CD4-positive, alpha-beta T cell treated with Interleukin-4 for 1 hour (primary cell): ENCODE data around the gene GPR108.
"Not testable (repeated sequence)": the region's sequence is repeated elsewhere in the genome, so short reads cannot be mapped to it uniquely, and the experiment has no call there.

Experiments used
- DNase-seq, 2 donors: peaks; one replicate each; pipeline ENCODE4 v3.0.0-alpha.2; 2020 to 2022

GPR108 gene

GRCh38 chr19:6760606-6761005, 23.2 kb upstream of the GPR108 start:
- DNase-seq = no peak

- no peak for DNase-seq
Observed at GRCh38 chr19:6754653-6755463, 17.5 kb upstream of the GPR108 start.

GRCh38 chr19:6754136-6754535, 16.8 kb upstream of the GPR108 start:
- no peak for DNase-seq

- peak; percentile 85 to 88 for DNase-seq
Observed at GRCh38 chr19:6753178-6754031, 16.0 kb upstream of the GPR108 start.

GRCh38 chr19:6752256-6753177, 15.1 kb upstream of the GPR108 start:
- DNase-seq = no peak

- no peak for DNase-seq
Observed at GRCh38 chr19:6751189-6751588, 13.8 kb upstream of the GPR108 start.

- no peak for DNase-seq
Observed at GRCh38 chr19:6750062-6750461, 12.7 kb upstream of the GPR108 start.

GRCh38 chr19:6748543-6748942, 11.2 kb upstream of the GPR108 start:
- not testable (repeated sequence) for DNase-seq

- no peak for DNase-seq
Observed at GRCh38 chr19:6745965-6746364, 8.6 kb upstream of the GPR108 start.

- DNase-seq = no peak
Observed at GRCh38 chr19:6744381-6745301, 7.3 kb upstream of the GPR108 start.

- no peak for DNase-seq
Observed at GRCh38 chr19:6743714-6744380, 6.5 kb upstream of the GPR108 start.

- DNase-seq = no peak
Observed at GRCh38 chr19:6743066-6743465, 5.7 kb upstream of the GPR108 start.

- DNase-seq = peak in 1 of 2 donors; percentile 22
Observed at GRCh38 chr19:6740589-6741343, 3.4 kb upstream of the GPR108 start.

GRCh38 chr19:6739883-6740588, 2.7 kb upstream of the GPR108 start:
- DNase-seq = peak in 1 of 2 donors; percentile 20

- DNase-seq = peak; percentile 87 to 89
Observed at GRCh38 chr19:6739390-6739882, 2.1 kb upstream of the GPR108 start, which contains the start of gene TRIP10. TSS of gene TRIP10 (plus strand) at chr19:6739680. CDS start at chr19:6739762, 82 bp downstream.

- no peak for DNase-seq
Observed at GRCh38 chr19:6738787-6739389, 1.5 kb upstream of the GPR108 start.

- DNase-seq = peak; percentile 84
Observed at GRCh38 chr19:6737873-6738786, 750 bp upstream of the GPR108 start.

- DNase-seq = no peak
Observed at GRCh38 chr19:6736917-6737283, 480 bp downstream of the GPR108 start.
